ENCODE results near the gene TMEM178B.

- TF ChIP-seq GABPA (IDR thresholded peaks at IDR 0.05; ENCODE audit: low read depth, low read length), result no peak
- TF ChIP-seq GABPA (CRISPR knock-in tag; IDR thresholded peaks at IDR 0.05; ENCODE audit: low read depth), result no peak
- TF ChIP-seq, protein P1, sequence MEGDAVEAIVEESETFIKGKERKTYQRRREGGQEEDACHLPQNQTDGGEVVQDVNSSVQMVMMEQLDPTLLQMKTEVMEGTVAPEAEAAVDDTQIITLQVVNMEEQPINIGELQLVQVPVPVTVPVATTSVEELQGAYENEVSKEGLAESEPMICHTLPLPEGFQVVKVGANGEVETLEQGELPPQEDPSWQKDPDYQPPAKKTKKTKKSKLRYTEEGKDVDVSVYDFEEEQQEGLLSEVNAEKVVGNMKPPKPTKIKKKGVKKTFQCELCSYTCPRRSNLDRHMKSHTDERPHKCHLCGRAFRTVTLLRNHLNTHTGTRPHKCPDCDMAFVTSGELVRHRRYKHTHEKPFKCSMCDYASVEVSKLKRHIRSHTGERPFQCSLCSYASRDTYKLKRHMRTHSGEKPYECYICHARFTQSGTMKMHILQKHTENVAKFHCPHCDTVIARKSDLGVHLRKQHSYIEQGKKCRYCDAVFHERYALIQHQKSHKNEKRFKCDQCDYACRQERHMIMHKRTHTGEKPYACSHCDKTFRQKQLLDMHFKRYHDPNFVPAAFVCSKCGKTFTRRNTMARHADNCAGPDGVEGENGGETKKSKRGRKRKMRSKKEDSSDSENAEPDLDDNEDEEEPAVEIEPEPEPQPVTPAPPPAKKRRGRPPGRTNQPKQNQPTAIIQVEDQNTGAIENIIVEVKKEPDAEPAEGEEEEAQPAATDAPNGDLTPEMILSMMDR (CRISPR knock-in tag; IDR thresholded peaks at IDR 0.05), result no peak
- no peak for TF ChIP-seq ZNF282 (IDR thresholded peaks at IDR 0.05; ENCODE audit: partially characterized antibody)
These were observed 52.2 kb downstream of the TMEM178B start for GRCh38 chr7:141126107-141126506.

Data from HepG2 (cell line).